Neuronal stem cell (in vitro differentiated cells): Measurements from ENCODE around the gene KATNAL1.

Experiments
- DNase-seq: peaks from one replicate; pipeline ENCODE4 v3.0.0-alpha.2; 2013; ENCODE audit warnings: low spot score
- H2AFZ ChIP-seq: one replicate; pipeline ENCODE4 v1.6.1; 2013; ENCODE audit warnings: mild to moderate bottlenecking, low read length, inconsistent platforms
- H2AK5ac ChIP-seq: 2 replicates; pipeline ENCODE4 v1.6.1; 2013; ENCODE audit warnings: low read depth, mild to moderate bottlenecking, inconsistent platforms, low read length, moderate library complexity, mixed read lengths
- H2BK120ac ChIP-seq: 2 replicates; pipeline ENCODE4 v1.6.1; 2013; ENCODE audit warnings: low read depth, mild to moderate bottlenecking, inconsistent platforms, low read length, moderate library complexity, mixed read lengths
- H2BK12ac ChIP-seq: one replicate; pipeline ENCODE4 v1.6.1; 2013; ENCODE audit warnings: low read length, inconsistent platforms
- H2BK15ac ChIP-seq: 2 replicates; pipeline ENCODE4 v1.6.1; 2013; ENCODE audit warnings: mild to moderate bottlenecking, low read length, inconsistent platforms, mixed read lengths
- H2BK5ac ChIP-seq: one replicate; pipeline ENCODE4 v1.6.1; 2013; ENCODE audit warnings: inconsistent platforms, mild to moderate bottlenecking, low read length, moderate library complexity
- H3K14ac ChIP-seq: one replicate; pipeline ENCODE4 v1.6.1; 2013; ENCODE audit warnings: low read length, inconsistent platforms
- H3K18ac ChIP-seq: 2 replicates; pipeline ENCODE4 v1.6.1; 2013; ENCODE audit warnings: low read length, inconsistent platforms
- H3K23ac ChIP-seq: 2 replicates; pipeline ENCODE4 v1.6.1; 2013; ENCODE audit warnings: low read depth, mild to moderate bottlenecking, mixed read lengths, low read length, inconsistent platforms; ENCODE audit not compliant: poor library complexity
- H3K27ac ChIP-seq: replicated peaks from 3 replicates; pipeline ENCODE4 v1.5.1; 2013; ENCODE audit warnings: low read length, inconsistent platforms
- H3K27me3 ChIP-seq, 3 experiments: 2 replicates each; pipeline ENCODE4 v1.6.1; 2013; ENCODE audit warnings: low read length in 3 of 3, mild to moderate bottlenecking in 2 of 3, inconsistent platforms in 1 of 3, low read depth in 1 of 3, mixed read lengths in 1 of 3, moderate library complexity in 1 of 3; ENCODE audit not compliant: control insufficient read depth in 3 of 3, insufficient read depth in 3 of 3
- H3K36me3 ChIP-seq, 2 donors: replicated peaks in 1 of 2; 2 replicates each; pipeline ENCODE4 v1.6.1; 2013; ENCODE audit warnings: low read length in 2 of 2; ENCODE audit not compliant: control insufficient read depth in 2 of 2, insufficient read depth in 2 of 2
- H3K4ac ChIP-seq: 2 replicates; pipeline ENCODE4 v1.6.1; 2013; ENCODE audit warnings: inconsistent platforms, mild to moderate bottlenecking, low read length, moderate library complexity
- H3K4me1 ChIP-seq, 2 donors: 1 replicate in 1 of 2; 2 replicates in 1 of 2; pipeline ENCODE4 v1.6.1; 2013; ENCODE audit warnings: low read length in 2 of 2, low read depth in 1 of 2; ENCODE audit not compliant: control insufficient read depth in 2 of 2, insufficient read depth in 1 of 2
- H3K4me2 ChIP-seq: one replicate; pipeline ENCODE4 v1.6.1; 2013; ENCODE audit warnings: mild to moderate bottlenecking, low read length, inconsistent platforms; ENCODE audit not compliant: insufficient read depth, poor library complexity, severe bottlenecking
- H3K4me3 ChIP-seq, 2 donors: 2 replicates each; pipeline ENCODE4 v1.5.1; 2013; ENCODE audit warnings: low read length in 2 of 2, mild to moderate bottlenecking in 2 of 2, inconsistent platforms in 1 of 2, moderate library complexity in 1 of 2
- H3K79me1 ChIP-seq: one replicate; pipeline ENCODE4 v1.6.1; 2013; ENCODE audit warnings: low read depth, mild to moderate bottlenecking, inconsistent platforms, low read length, moderate library complexity
- H3K9ac ChIP-seq: one replicate; pipeline ENCODE4 v1.6.1; 2013; ENCODE audit warnings: mild to moderate bottlenecking, low read depth, low read length, inconsistent platforms; ENCODE audit not compliant: poor library complexity
- H3K9me3 ChIP-seq, 2 donors: replicated peaks in 1 of 2; 2 replicates each; pipeline versions ENCODE3 to v1.6.1; 2013; ENCODE audit warnings: low read length in 2 of 2, mild to moderate bottlenecking in 2 of 2, inconsistent platforms in 1 of 2, low read depth in 1 of 2, mixed read lengths in 1 of 2, moderate library complexity in 1 of 2; ENCODE audit not compliant: control insufficient read depth in 2 of 2, insufficient read depth in 1 of 2
- H4K8ac ChIP-seq: one replicate; pipeline ENCODE4 v1.6.1; 2013; ENCODE audit warnings: low read depth, mild to moderate bottlenecking, inconsistent platforms, low read length, moderate library complexity
- H4K91ac ChIP-seq: one replicate; pipeline ENCODE4 v1.6.1; 2013; ENCODE audit warnings: low read length, low read depth, mild to moderate bottlenecking, inconsistent platforms; ENCODE audit not compliant: poor library complexity
- WGBS, 2 donors: extraction: QIAGEN DNeasy Blood & Tissue Kit; methylation state at CpG; one replicate each; pipeline ENCODE4 v1.1.7; 2013; ENCODE audit warnings: missing lambda C conversion rate in 2 of 2, mixed read lengths in 1 of 2; ENCODE audit not compliant: insufficient read length in 2 of 2, insufficient replicate concordance in 1 of 2; ENCODE audit errors: extremely low coverage in 2 of 2; 5-methylcytosine and 5-hydroxymethylcytosine counted together

KATNAL1 gene

GRCh38 chr13:30346153-30346788, 38.9 kb upstream of the KATNAL1 start:
- Histone ChIP-seq H3K18ac (no peak overlapping the region), H3K23ac (no peak overlapping the region), H2BK15ac (no peak overlapping the region), H3K4me2 (no peak overlapping the region), H3K9ac (no peak overlapping the region), H3K79me1 (no peaks in the 10 kb centered on the region), H3K4ac (no peak overlapping the region), H2BK5ac (no peak overlapping the region), H2AK5ac (no peak overlapping the region), H2BK12ac (no peak overlapping the region), H3K4me1 (no peaks in the 10 kb centered on the region), H3K27ac (no peak overlapping the region), H4K8ac (no peak overlapping the region), H3K14ac (no peak overlapping the region), H2BK120ac (no peak overlapping the region), H3K36me3 (no peaks in the 10 kb centered on the region), H3K27me3 (no peaks in the 10 kb centered on the region), H3K9me3 (no peaks in the 10 kb centered on the region), H3K4me3 (no peak overlapping the region), H2AFZ (no peak overlapping the region), H4K91ac (no peak overlapping the region)
- no CpG with 5 or more reads among the region's 5 CpGs for WGBS, 2 donors
- DNase-seq = no peak

- no peak overlapping the region for H2BK12ac ChIP-seq
- H3K27me3 ChIP-seq = no peaks in the 10 kb centered on the region
- no peaks in the 10 kb centered on the region for H3K9me3 ChIP-seq
- H3K4me1 ChIP-seq = no peaks in the 10 kb centered on the region
- no peak overlapping the region for H2BK15ac ChIP-seq
- H3K4me2 ChIP-seq = no peak overlapping the region
- H3K27ac ChIP-seq = no peak overlapping the region
- no peak for DNase-seq
- H3K79me1 ChIP-seq = no peaks in the 10 kb centered on the region
- no CpG with 5 or more reads among the region's 1 CpG for WGBS, 2 donors
- H3K9ac ChIP-seq = no peak overlapping the region
- H3K14ac ChIP-seq = no peak overlapping the region
- no peak overlapping the region for H3K4ac ChIP-seq
- no peak overlapping the region for H4K8ac ChIP-seq
- no peak overlapping the region for H3K4me3 ChIP-seq
- H2BK120ac ChIP-seq = no peak overlapping the region
- H2AK5ac ChIP-seq = no peak overlapping the region
- no peak overlapping the region for H3K23ac ChIP-seq
- no peak overlapping the region for H2BK5ac ChIP-seq
- no peak overlapping the region for H3K18ac ChIP-seq
- no peak overlapping the region for H2AFZ ChIP-seq
- H4K91ac ChIP-seq = no peak overlapping the region
- H3K36me3 ChIP-seq = no peaks in the 10 kb centered on the region
These were observed 38.2 kb upstream of the KATNAL1 start for GRCh38 chr13:30345426-30346100.

DNA sequence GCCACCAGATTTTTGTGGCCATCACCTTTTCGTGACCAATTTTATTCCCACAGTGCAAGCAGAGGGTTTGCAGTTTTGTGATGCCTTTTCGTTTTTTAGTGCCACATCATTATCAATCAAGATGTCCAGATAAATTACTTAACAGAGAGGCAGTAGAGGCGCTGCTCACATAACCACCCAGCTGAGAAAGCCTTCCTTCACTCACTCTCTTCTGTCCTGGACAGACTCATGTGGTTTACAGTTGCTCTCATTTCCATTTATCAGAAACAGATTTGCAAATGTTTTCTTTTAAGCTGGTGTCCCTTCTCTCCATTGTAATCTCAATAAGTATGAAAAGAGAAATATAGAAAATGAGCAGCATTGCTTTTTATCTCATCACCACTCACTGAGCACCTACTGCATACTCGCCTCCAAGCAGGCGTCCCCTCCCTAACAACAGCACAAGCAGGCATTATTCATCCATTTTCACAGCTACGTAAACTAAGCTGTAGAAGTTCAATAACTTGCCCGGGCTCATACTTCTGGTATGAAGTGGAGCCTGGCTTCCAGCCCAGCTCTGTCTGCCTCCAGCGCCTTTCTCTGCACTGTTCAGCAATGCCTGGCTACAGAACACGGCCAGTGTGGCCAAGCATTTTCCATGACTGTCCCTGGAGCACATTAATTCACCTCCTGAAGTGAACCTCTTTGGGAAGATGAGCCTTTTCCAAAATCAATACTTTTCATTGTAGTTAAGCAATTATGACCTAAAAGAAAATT, 34.6 kb upstream of the KATNAL1 start:
- Histone ChIP-seq H2BK12ac (no peak overlapping the region), H4K8ac (no peak overlapping the region), H3K4me2 (no peak overlapping the region), H3K23ac (no peak overlapping the region), H3K14ac (no peak overlapping the region), H3K9ac (no peak overlapping the region), H3K4ac (no peak overlapping the region), H3K4me1 (peaks cover 0 to 4% of the 10 kb centered on the region in 2 donors), H2BK5ac (no peak overlapping the region), H3K9me3 (no peaks in the 10 kb centered on the region), H3K27me3 (no peaks in the 10 kb centered on the region), H4K91ac (no peak overlapping the region), H2AK5ac (no peak overlapping the region), H3K18ac (no peak overlapping the region), H3K27ac (no peak overlapping the region), H2AFZ (no peak overlapping the region), H3K4me3 (no peak overlapping the region), H2BK15ac (no peak overlapping the region), H2BK120ac (no peak overlapping the region), H3K36me3 (no peaks in the 10 kb centered on the region), H3K79me1 (no peaks in the 10 kb centered on the region)
- DNase-seq = no peak
- WGBS, 2 donors = no CpG with 5 or more reads among the region's 9 CpGs
